NT2/D1 (cell line): ENCODE results near the gene PLS3.
A peak's percentile ranks its signal among the peaks of the same experiment; 100 is the strongest.

Experiments used
- DNase-seq: peaks from one replicate; pipeline ENCODE4 v3.0.0-alpha.2; 2011; ENCODE audit warnings: low read depth, low spot score
- H3K27me3 ChIP-seq: 2 replicates; pipeline ENCODE4 v1.6.0; 2011; ENCODE audit warnings: mild to moderate bottlenecking; ENCODE audit not compliant: insufficient read length, insufficient read depth
- H3K36me3 ChIP-seq: 2 replicates; pipeline ENCODE4 v1.6.1; 2011; ENCODE audit warnings: mild to moderate bottlenecking, low read length, mixed read lengths; ENCODE audit not compliant: insufficient read depth, insufficient read length
- H3K4me1 ChIP-seq: 2 replicates; pipeline ENCODE4 v1.5.1; 2011; ENCODE audit not compliant: insufficient read depth, insufficient read length
- H3K4me3 ChIP-seq: 2 replicates; pipeline ENCODE4 v1.5.1; 2011; ENCODE audit warnings: low read depth; ENCODE audit not compliant: insufficient read length
- H3K9ac ChIP-seq: 2 replicates; pipeline ENCODE4 v1.6.0; 2011; ENCODE audit warnings: low read depth; ENCODE audit not compliant: insufficient read length
- H3K9me3 ChIP-seq: 2 replicates; pipeline ENCODE4 v1.5.1; 2011; ENCODE audit warnings: mild to moderate bottlenecking, low read length; ENCODE audit not compliant: insufficient read depth
- SUZ12 ChIP-seq: IDR thresholded peaks from 2 replicates; pipeline ENCODE4 v1.6.1; 2011; ENCODE audit not compliant: insufficient read length, insufficient read depth; ENCODE audit errors: extremely low read depth
- YY1 ChIP-seq: IDR thresholded peaks from 2 replicates; pipeline ENCODE4 v1.6.1; 2011; ENCODE audit not compliant: insufficient read length, insufficient read depth
- ZNF274 ChIP-seq: IDR thresholded peaks from 2 replicates; pipeline ENCODE4 v1.6.1; 2011; ENCODE audit warnings: mild to moderate bottlenecking, low read depth, low read length

The PLS3 gene

DNA sequence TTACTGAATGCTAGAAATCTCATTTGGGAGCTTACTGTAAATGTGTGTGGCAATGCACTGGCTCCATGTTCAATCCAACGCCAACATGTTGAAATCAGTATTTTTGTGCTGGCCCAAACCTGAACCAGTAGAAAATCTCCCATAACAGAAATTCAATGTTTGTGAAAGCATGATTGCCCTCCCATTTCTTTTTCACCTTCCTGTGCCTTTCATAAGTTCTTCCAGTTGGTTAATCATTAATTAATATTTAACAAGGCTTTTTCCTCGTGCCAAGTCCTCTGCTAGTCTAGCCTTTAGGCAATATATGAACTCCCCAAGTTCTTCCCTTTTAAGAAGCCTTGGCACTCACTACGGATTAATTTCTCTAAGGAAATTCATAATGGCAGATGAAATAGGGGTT lies 1.3 kb upstream of the PLS3 start:
- no peaks in the 10 kb centered on the region for H3K27me3 ChIP-seq
- no peaks in the 10 kb centered on the region for H3K36me3 ChIP-seq
- no peak overlapping the region for H3K9ac ChIP-seq
- H3K4me1 ChIP-seq = peaks cover 2% of the 10 kb centered on the region
- TF ChIP-seq YY1 = no peak
- no peak for TF ChIP-seq SUZ12
- no peak for TF ChIP-seq ZNF274
- no peak for DNase-seq
- H3K4me3 ChIP-seq = no peak overlapping the region
- H3K9me3 ChIP-seq = no peaks in the 10 kb centered on the region

- H3K4me1 ChIP-seq = peaks cover 2% of the 10 kb centered on the region
- no peak for TF ChIP-seq SUZ12
- no peak for TF ChIP-seq YY1
- TF ChIP-seq ZNF274 = no peak
- no peaks in the 10 kb centered on the region for H3K9me3 ChIP-seq
- no peak overlapping the region for H3K9ac ChIP-seq
- DNase-seq = no peak
- H3K27me3 ChIP-seq = no peaks in the 10 kb centered on the region
- H3K36me3 ChIP-seq = no peaks in the 10 kb centered on the region
- no peak overlapping the region for H3K4me3 ChIP-seq
These were observed 580 bp upstream of the PLS3 start for GRCh38 chrX:115560211-115560977.

DNA sequence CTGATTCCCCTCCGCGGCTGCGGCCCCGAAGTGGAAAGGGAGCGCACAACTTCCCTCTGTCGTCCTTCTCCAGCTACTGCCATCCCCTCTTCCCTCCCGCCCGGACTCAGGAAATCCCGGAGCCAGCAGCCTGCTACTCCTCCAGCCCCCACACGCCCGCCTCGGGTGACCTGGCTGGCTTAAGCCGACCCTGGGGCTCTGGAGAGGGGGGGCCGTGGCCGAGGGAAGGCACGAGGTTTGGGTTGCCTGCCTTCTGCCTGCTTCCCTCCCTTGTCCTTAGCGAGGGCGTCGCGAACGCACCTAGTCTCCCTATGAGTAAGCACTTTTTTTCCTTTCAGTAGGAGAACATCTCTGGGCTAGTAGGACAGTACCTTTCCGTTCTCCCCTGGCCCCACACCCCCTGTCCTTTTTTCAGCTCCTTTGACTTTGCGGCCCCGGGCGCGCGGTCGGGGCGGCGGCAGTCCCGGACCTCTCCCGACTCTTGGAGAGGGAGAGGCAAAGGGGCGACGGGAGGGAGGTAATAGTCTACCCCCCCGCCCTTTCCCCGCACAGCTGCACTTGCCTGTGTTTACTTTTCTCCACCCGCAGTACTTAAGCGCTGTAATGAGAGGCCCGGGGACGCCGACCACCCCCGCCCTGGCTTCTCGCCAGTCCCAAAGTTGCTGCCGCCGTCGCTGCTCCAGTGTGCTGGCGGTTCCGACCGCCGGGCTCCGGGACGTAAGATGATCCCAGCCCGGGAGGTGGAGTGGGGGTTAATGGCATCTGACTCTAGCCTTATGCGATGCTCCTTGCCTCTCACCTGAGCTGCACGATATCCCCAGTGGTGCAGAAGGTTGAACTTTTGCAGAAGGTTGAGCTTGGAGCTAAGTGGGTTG lies 868 bp downstream of the PLS3 start:
- Histone ChIP-seq H3K27me3 (no peaks in the 10 kb centered on the region), H3K4me1 (no peaks in the 10 kb centered on the region), H3K9ac (peak overlapping the region; percentile 95), H3K4me3 (peak overlapping the region; percentile 92), H3K9me3 (no peaks in the 10 kb centered on the region), H3K36me3 (peaks cover under 1% of the 10 kb centered on the region)
- DNase-seq = no peak
- TF ChIP-seq SUZ12 (no peak), ZNF274 (no peak), YY1 (no peak)

GRCh38 chrX:115562480-115562847 lies 1.5 kb downstream of the PLS3 start:
- Histone ChIP-seq H3K4me3 (peak overlapping the region; percentile 92), H3K36me3 (peaks cover 4% of the 10 kb centered on the region), H3K9ac (peak overlapping the region; percentile 95), H3K27me3 (no peaks in the 10 kb centered on the region), H3K9me3 (no peaks in the 10 kb centered on the region), H3K4me1 (no peaks in the 10 kb centered on the region)
- no peak for DNase-seq
- TF ChIP-seq YY1 = no peak
- TF ChIP-seq ZNF274 = no peak
- TF ChIP-seq SUZ12 = no peak

GRCh38 chrX:115563633-115564162 lies 2.7 kb downstream of the PLS3 start:
- no peak for TF ChIP-seq SUZ12
- no peak for TF ChIP-seq ZNF274
- TF ChIP-seq YY1 = no peak
- Histone ChIP-seq H3K9me3 (no peaks in the 10 kb centered on the region), H3K4me1 (no peaks in the 10 kb centered on the region), H3K4me3 (no peak overlapping the region), H3K36me3 (peaks cover 4% of the 10 kb centered on the region), H3K27me3 (no peaks in the 10 kb centered on the region), H3K9ac (no peak overlapping the region)
- no peak for DNase-seq

- Histone ChIP-seq H3K9me3 (no peaks in the 10 kb centered on the region), H3K4me3 (no peak overlapping the region), H3K9ac (no peak overlapping the region), H3K36me3 (peaks cover 7% of the 10 kb centered on the region), H3K27me3 (no peaks in the 10 kb centered on the region), H3K4me1 (no peaks in the 10 kb centered on the region)
- TF ChIP-seq SUZ12 = no peak
- no peak for TF ChIP-seq YY1
- TF ChIP-seq ZNF274 = no peak
- no peak for DNase-seq
These were observed 3.3 kb downstream of the PLS3 start for GRCh38 chrX:115564243-115564642.

- H3K27me3 ChIP-seq = no peaks in the 10 kb centered on the region
- H3K9ac ChIP-seq = no peak overlapping the region
- peaks cover 10% of the 10 kb centered on the region for H3K36me3 ChIP-seq
- TF ChIP-seq SUZ12 (no peak), YY1 (no peak), ZNF274 (no peak)
- no peak for DNase-seq
- no peaks in the 10 kb centered on the region for H3K9me3 ChIP-seq
- H3K4me1 ChIP-seq = no peaks in the 10 kb centered on the region
- H3K4me3 ChIP-seq = no peak overlapping the region
These were observed 4.9 kb downstream of the PLS3 start for GRCh38 chrX:115565888-115566287.
